HG03342 (cell line): ENCODE data around the gene CYP4F2.
"Not testable (repeated sequence)": the region's sequence is repeated elsewhere in the genome, so short reads cannot be mapped to it uniquely, and the experiment has no call there.

Source experiments
- ATAC-seq: cut with Tn5 transposase; IDR thresholded peaks from one replicate; pipeline ENCODE4 v1.9.1; 2021; ENCODE audit warnings: mild to moderate bottlenecking, moderate library complexity; ENCODE audit not compliant: unreplicated experiment

CYP4F2 gene

DNA sequence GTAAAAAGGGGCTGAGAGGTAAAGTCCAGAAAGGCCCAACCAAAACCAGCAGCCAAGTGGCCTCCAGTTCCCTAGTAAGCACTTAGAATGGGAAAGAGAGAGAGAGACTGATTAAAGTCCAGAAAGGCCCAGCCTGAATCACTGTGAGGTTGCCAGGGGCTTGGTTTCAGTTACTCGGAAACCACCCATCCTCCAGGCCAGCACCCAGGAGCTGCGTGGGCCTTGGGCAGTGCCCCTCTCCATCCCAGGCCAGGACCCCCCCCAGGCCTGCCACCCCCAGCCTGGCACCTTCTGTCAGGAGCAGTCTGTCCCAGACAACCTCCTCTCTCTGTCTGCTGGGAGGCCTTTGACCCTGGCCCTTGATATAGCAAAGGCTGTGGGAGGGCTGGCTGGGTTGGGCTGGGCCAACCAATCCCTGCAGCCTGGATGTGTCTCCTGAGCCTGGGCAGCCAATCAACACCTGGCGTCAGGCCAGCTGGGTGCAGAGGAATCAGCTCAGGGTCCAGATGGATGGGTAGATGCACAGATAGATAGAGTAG, at the start of gene CYP4F2:
Gene CYP4F2 (minus strand): TSS at position 337 of the 539 bp plus-strand sequence. CDS start 463 bp downstream, outside the sequence.
- no peak for ATAC-seq

DNA sequence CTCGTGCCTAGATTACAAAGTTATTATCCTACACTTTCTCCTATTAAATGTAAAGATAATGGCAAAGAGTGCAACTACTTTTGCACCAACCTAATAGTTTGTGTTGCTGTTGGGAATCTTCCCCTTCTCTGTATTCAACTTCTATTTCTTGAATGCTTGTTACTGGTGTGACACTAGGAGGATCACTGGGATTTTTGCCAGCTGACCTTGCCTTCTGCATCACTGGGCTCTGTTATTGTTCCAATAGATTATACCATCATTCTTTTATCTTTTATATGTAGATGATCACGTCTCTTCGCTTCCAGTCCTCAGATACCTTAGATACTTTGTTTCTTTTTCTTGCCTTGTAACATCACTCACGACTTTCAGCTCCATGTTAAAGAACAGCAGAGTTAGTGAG, 47.4 kb upstream of the CYP4F2 start:
- ATAC-seq = no peak

DNA sequence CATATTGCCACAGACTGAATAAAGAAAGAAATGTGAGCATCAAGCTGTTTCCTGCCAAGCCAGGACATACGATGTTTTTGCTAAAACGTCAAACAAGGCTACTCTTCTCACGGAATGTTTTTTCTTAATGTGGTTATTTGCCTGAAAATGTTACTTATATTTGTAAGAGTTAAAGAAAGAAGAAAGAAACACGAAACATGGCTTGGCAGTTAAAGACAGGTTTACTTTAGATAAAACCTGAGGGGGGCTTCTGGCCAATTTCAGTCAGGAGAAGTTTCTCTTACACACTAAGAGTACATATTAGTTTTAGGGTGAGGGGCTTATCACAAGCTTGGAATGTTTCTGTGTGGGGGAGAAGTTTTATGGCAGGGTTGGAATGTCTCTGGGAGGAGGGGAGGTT, 46.5 kb upstream of the CYP4F2 start:
- no peak for ATAC-seq

GRCh38 chr19:15937771-15938170, 39.9 kb upstream of the CYP4F2 start:
- no peak for ATAC-seq

DNA sequence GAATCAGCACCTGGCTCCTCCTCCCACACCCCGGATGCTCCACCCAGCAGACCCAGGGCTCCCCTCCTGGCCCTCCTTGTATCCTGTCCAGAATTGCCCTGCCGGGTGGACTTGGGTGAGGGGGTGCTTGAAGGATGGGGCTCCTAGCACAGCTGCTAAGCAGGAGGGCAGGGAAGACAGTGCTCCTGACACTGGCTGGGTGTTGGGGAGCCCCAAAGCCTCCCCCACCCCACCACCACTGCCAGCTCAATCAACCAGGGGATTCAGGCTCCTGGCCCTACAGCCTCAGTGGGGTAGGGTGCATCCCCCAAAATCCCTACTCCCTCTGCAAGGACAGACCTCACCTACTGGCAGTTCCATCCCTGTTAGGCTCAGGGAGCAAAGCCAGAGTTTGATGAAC, 39.1 kb upstream of the CYP4F2 start:
- ATAC-seq = no peak

- no peak for ATAC-seq
Measured at GRCh38 chr19:15936173-15936572, 38.3 kb upstream of the CYP4F2 start.

- ATAC-seq = no peak
Measured at GRCh38 chr19:15935167-15935702, 37.4 kb upstream of the CYP4F2 start.

DNA sequence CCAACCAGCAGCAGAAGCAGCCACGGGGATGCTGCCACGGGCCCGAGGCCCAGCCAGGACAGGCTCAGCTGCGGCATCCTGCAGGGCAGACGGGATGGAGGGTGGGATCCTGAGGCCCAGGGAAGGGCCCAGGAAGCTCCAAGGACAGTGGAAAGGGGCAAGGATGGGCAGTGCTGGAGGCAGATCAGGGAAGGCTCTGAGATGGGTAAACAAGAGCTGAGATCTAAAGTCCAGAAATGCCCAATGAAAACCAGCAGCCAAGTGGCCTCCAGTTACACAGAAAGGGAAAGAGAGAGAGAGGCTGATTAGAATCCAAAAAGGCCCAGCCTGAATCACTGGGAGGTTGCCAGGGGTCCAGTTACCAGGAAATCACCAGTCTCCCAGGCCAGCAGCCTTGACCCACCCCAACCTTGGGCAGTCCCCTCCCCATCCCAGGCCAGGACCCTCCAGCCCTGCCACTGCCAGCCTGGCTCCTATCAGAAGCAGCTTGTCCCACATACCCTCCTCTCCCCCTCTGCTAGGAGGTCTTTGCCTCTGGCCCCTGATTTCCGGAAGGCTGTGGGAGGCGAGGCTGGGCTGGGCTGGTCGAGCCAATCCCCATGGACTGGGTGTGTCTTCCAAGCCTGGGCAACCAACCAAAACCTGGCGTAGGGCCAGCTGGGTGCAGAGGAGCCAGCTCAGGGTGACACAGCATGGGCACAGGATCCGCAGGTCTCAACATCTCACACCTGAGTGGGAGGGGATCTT, 36.6 kb upstream of the CYP4F2 start, which contains the start of gene CYP4F11:
Gene CYP4F11 (minus strand): TSS at position 198 of the 747 bp plus-strand sequence. CDS start 121 bp downstream, at position 77.
- no peak for ATAC-seq

GRCh38 chr19:15933761-15934331, 36.0 kb upstream of the CYP4F2 start:
- not testable (repeated sequence) for ATAC-seq

GRCh38 chr19:15928321-15928720, 30.4 kb upstream of the CYP4F2 start:
- no peak for ATAC-seq

DNA sequence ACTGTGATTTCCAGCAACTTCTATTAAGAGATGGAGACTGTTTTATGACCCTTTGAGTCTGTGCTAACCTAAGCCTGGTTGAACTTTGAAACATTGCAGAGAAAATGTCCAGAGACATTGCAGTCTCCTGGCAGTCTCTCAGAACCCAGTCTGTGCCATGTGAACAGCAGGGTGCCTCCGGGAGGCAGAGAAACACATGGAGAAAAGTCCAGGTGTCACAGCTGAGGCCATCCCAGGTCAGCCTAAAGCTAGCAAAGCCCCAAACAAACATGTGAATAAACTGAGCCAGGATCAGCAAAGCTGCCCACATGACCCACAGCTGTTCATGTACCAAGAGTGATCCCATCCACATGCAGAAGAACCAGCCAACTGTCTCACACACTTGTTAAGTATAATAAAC, 28.6 kb upstream of the CYP4F2 start:
- ATAC-seq = no peak

GRCh38 chr19:15923702-15924101, 25.8 kb upstream of the CYP4F2 start:
- ATAC-seq = no peak

DNA sequence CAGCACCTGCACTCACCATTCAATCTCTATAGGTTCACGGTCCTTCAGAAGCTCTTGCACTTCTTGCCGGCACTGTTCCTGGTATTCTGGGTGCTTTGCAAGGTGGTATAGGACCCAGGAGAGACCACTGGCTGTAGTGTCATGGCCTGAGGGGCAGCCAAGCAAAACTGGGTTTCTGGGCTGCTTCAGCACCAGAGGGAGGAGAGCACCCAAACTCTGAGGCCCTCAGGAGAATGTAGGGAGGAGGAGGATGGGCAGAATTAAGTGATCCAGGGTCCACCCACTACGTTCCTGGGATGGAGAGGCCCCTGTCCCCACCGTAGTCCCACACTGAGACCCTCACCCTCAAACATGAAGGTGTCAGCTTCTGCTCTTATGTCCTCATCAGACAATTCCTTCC, 24.1 kb upstream of the CYP4F2 start:
- ATAC-seq = no peak

DNA sequence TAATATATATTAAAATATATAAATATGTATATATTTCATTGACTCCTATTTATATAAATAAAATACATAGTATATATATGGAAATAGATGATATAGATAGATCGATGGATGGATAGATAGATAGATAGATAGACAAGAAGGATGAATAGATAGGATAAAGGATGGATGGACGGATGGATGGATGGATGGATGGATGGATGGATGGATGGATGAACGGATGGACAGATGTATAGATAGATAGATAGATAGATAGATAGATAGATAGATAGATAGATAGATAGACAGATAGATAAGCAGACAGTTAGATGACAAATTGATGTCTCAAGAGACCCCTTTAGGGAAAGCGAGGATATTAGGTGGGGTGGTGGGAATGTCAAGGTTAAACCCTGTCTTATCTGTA, 21.4 kb upstream of the CYP4F2 start:
- ATAC-seq = no peak

DNA sequence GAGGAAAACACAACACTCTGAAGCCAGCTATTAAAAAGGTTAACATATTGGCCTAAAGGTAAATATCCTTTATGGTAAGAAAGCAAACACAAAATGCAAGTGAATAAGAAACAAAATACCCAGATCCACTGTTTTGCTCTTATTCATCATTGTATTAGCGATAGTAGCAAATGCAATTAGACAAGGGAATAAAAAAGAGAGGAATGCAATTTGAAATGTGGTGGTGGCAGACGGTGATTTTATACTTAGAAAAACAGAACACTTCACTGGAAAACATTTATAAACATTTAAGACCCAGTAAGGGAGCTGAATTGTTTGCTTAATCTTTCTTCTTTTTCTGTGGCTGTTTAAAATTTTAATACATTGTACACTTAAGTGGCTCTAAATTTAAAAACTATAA, 17.2 kb upstream of the CYP4F2 start:
- no peak for ATAC-seq

DNA sequence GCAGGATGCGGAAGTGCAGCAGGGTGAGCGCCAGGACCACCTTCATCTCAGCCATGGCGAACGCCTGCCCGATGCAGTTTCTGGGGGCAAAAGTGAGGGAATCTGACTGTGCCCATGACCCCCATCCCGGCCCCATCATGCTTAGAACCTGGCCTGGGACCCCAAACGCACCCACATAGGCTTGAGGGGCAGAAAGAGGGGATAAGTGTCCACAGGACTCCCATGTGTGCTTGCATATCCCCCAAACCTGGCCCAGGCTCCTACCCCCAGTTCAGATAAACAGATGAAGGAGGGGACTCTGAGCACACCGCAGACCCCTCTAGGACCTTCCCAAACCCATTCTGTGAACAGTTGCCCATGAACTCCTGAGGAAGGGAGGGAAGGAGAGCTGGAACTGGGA, 16.0 kb upstream of the CYP4F2 start:
- ATAC-seq = no peak

GRCh38 chr19:15913384-15913783, 15.5 kb upstream of the CYP4F2 start:
- ATAC-seq = no peak

GRCh38 chr19:15911599-15912235, 13.8 kb upstream of the CYP4F2 start:
- ATAC-seq = no peak

DNA sequence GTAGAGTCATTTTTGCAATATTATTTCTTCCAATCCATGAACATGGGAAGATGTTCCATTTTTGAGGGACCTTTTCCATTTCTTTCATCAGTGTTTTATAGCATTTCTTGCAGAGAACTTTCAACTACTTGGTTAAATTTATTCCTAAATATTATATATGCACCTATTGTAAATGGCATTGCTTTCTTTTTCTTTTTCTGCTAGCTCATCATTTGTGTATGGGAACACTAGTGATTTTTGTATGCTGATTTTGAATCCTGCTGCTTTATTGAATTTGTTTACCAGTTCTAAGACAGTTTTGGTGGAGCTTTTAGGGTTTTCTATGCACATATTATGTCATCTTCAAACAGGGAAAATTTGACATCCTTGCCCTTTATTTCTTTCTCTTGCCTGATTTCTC, 7.2 kb upstream of the CYP4F2 start:
- no peak for ATAC-seq

DNA sequence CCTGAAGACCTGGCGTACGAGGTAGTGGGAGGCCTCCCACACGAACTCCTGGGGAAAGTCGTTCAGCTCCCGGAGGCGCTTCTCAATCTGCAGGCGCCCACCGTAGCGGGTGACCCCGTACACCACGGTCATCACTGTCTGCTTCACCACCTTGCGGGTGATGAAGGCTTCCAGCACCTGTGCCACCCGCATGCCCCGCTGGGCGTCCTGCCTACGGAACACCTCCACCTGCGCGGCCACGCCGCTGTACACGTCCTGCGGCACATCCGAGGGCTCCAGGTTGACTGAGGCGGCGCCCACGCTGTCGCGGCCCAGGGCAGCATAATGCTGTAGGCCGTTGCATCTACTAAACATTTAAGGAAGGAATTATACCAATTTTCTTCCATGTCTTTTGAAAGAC, 5.0 kb upstream of the CYP4F2 start:
- not testable (repeated sequence) for ATAC-seq

- ATAC-seq = no peak
Measured at GRCh38 chr19:15902254-15902653, 4.4 kb upstream of the CYP4F2 start.

DNA sequence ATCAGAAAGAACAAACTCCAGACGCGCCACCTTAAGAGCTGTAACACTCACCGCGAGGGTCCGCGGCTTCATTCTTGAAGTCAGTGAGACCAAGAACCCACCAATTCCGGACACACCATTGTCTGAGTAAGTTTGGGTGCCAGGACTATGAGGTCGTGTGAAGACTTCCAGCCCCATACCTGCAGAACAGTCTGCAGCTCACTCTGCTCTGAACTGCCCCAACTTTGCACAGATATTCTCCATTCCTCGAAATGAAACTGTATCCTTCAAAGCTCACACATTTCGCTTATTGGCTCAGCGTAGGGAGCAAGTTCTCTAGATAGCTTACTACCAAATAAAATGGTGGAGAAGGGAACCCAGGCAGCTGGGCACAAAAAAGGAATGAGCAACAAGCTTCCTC, 2.6 kb upstream of the CYP4F2 start:
- no peak for ATAC-seq
